GM12878 (cell line): ENCODE results near the gene LRRC2. TPM values are rescaled to one million over a fixed set of nuclear protein-coding genes. Genes with fewer than 3 reads are reported as not detected.

Experiments used
- ATAC-seq: fragments of 200-7000 bp; cut with Tn5 transposase; 3 replicates; pipeline ENCODE4 v1.9.1; 2020; ENCODE audit warnings: mild to moderate bottlenecking, moderate library complexity
- Bru-seq: library from RNA; stranded (reverse); fragments of 400-500 nt; gene quantifications from one replicate; lab custom pipeline; 2021; lab: Mats Ljungman, UMichigan
- BruChase-seq, 2 experiments: library from RNA; stranded (reverse); fragments of 400-500 nt; gene quantifications; one replicate each; lab custom pipeline; 2021; lab: Mats Ljungman, UMichigan
- BruUV-seq: library from RNA; stranded (reverse); fragments of 400-500 nt; replicated peaks from 2 replicates; lab custom pipeline; 2021; lab: Mats Ljungman, UMichigan
- CTCF ChIA-PET: fragments of 300-600 bp; sonication (Branson Sonifier 250); formaldehyde crosslinking; extraction: SDS; loops from one replicate; lab custom pipeline; 2021; ENCODE audit warnings: inconsistent platforms; lab: Yijun Ruan, JAX
- POLR2A ChIA-PET: fragments of 350-600 bp; formaldehyde crosslinking; extraction: SDS; loops from one replicate; lab custom pipeline; 2021; ENCODE audit warnings: inconsistent platforms; lab: Charles Lee
- RAD21 ChIA-PET: fragments of 300-600 bp; sonication (Branson Sonifier 250); formaldehyde crosslinking; loops from one replicate; lab custom pipeline; 2023; ENCODE audit warnings: antibody characterized with exemption; ENCODE audit not compliant: unreplicated experiment; lab: Charles Lee
- SMC1A ChIA-PET: fragments of 300-600 bp; sonication (Branson Sonifier 250); formaldehyde crosslinking; loops from one replicate; lab custom pipeline; 2023; ENCODE audit not compliant: unreplicated experiment, uncharacterized antibody; lab: Charles Lee
- DNase-seq: peaks from one replicate; pipeline ENCODE4 v3.0.0-alpha.2; 2011; ENCODE audit warnings: low read depth, low spot score
- FAIRE-seq: peaks from 3 replicates; lab custom pipeline; 2011; peaks lifted over from hg19 to GRCh38; lab: Jason Lieb, UNC
- H2AFZ ChIP-seq: 2 replicates; pipeline ENCODE4 v1.6.0; 2011; ENCODE audit warnings: low read depth, low read length, control low read depth; ENCODE audit not compliant: control insufficient read depth
- H3K27ac ChIP-seq: 2 replicates; pipeline ENCODE4 v1.5.1; 2011; ENCODE audit warnings: control low read depth; ENCODE audit not compliant: control insufficient read depth, insufficient read depth
- H3K27me3 ChIP-seq, 2 experiments: replicated peaks in 1 of 2; 2 replicates each; pipeline versions ENCODE4 v1.6.0 to v1.6.1; 2011; ENCODE audit warnings: low read length in 1 of 2; ENCODE audit not compliant: control insufficient read depth in 2 of 2, insufficient read depth in 2 of 2
- H3K36me3 ChIP-seq, 2 experiments: 2 replicates each; pipeline ENCODE4 v1.5.1; 2011; ENCODE audit warnings: low read length in 1 of 2; ENCODE audit not compliant: control insufficient read depth in 2 of 2, insufficient read depth in 2 of 2
- H3K4me1 ChIP-seq: 2 replicates; pipeline ENCODE4 v1.6.1; 2011; ENCODE audit warnings: mild to moderate bottlenecking, low read length, moderate library complexity, mixed read lengths; ENCODE audit not compliant: control insufficient read depth, insufficient read depth
- H3K4me2 ChIP-seq: 2 replicates; pipeline ENCODE4 v1.6.0; 2011; ENCODE audit warnings: control low read depth; ENCODE audit not compliant: control insufficient read depth, insufficient read depth
- H3K4me3 ChIP-seq: fragments of 200-600 bp; sonication (generic); 2 replicates; pipeline ENCODE4 v1.5.1; 2016
- H3K79me2 ChIP-seq: 2 replicates; pipeline ENCODE4 v1.6.0; 2011; ENCODE audit warnings: low read length; ENCODE audit not compliant: control insufficient read depth, insufficient read depth
- H3K9ac ChIP-seq: 2 replicates; pipeline ENCODE4 v1.8.0; 2011; ENCODE audit warnings: low read length, control low read depth, mixed read lengths; ENCODE audit not compliant: control insufficient read depth, insufficient read depth
- H3K9me3 ChIP-seq: replicated peaks from 3 replicates; pipeline ENCODE4 v1.5.1; 2011; ENCODE audit warnings: mild to moderate bottlenecking, low read length; ENCODE audit not compliant: control insufficient read depth, insufficient read depth
- H4K20me1 ChIP-seq: 2 replicates; pipeline ENCODE4 v1.6.0; 2011; ENCODE audit not compliant: control insufficient read depth, insufficient read depth
- ATF7 ChIP-seq: fragments of 450-650 bp; IDR thresholded peaks from 2 replicates; pipeline ENCODE4 v1.6.1; 2016; ENCODE audit warnings: low read depth, mild to moderate bottlenecking
- FOS ChIP-seq: IDR thresholded peaks from 3 replicates; pipeline ENCODE4 v1.6.1; 2011; ENCODE audit warnings: borderline replicate concordance; ENCODE audit not compliant: insufficient read length; ENCODE audit errors: extremely low read depth
- FOXK2 ChIP-seq: fragments of 450-650 bp; IDR thresholded peaks from 2 replicates; pipeline ENCODE4 v1.6.1; 2017; ENCODE audit warnings: mild to moderate bottlenecking, moderate library complexity
- IKZF1 ChIP-seq: fragments of 450-650 bp; conservative IDR thresholded peaks from 2 replicates; pipeline ENCODE4 v1.6.1; 2017; ENCODE audit warnings: antibody characterized with exemption, mild to moderate bottlenecking
- IRF4 ChIP-seq: IDR thresholded peaks from 2 replicates; pipeline ENCODE4 v1.6.1; 2011; ENCODE audit warnings: low read depth, low read length
- NFYB ChIP-seq: IDR thresholded peaks from 2 replicates; pipeline ENCODE4 v1.6.1; 2011; ENCODE audit warnings: low read depth, mild to moderate bottlenecking, low read length, improper control_type of control experiment, moderate library complexity; ENCODE audit not compliant: insufficient read depth
- POLR2AphosphoS5 ChIP-seq: IDR thresholded peaks from 2 replicates; pipeline ENCODE4 v1.6.1; 2011; ENCODE audit warnings: mild to moderate bottlenecking, low read length, inconsistent platforms
- POU2F2 ChIP-seq: IDR thresholded peaks from 3 replicates; pipeline ENCODE4 v1.6.1; 2011; ENCODE audit warnings: low read depth, mild to moderate bottlenecking, low read length, borderline replicate concordance
- SUPT20H ChIP-seq: IDR thresholded peaks from 2 replicates; pipeline ENCODE4 v1.6.1; 2011; ENCODE audit warnings: low read depth, mild to moderate bottlenecking, low read length, moderate library complexity, borderline replicate concordance; ENCODE audit not compliant: control insufficient read depth
- TAF1 ChIP-seq: IDR thresholded peaks from 2 replicates; pipeline ENCODE4 v1.6.1; 2011; ENCODE audit warnings: mild to moderate bottlenecking, low read depth, low read length, borderline replicate concordance
- TCF3 ChIP-seq: IDR thresholded peaks from 2 replicates; pipeline ENCODE4 v1.6.1; 2012; ENCODE audit warnings: low read depth, mild to moderate bottlenecking, low read length, borderline replicate concordance; ENCODE audit not compliant: insufficient read depth
- WGBS: methylation state at CpG from one replicate; pipeline ENCODE4 v1.1.6; 2016; ENCODE audit warnings: low lambda C conversion rate; ENCODE audit not compliant: insufficient replicate concordance, insufficient coverage; ENCODE audit errors: missing lambda C conversion rate; 5-methylcytosine and 5-hydroxymethylcytosine counted together
- in situ Hi-C: fragments of 300-500 bp; cut with MboI; formaldehyde crosslinking; loops from 9 replicates; pipeline ENCODE4 v1.14.3; 2018; ENCODE audit warnings: mixed read lengths
- intact Hi-C: fragments of 100-400 bp; cut with micrococcal nuclease; formaldehyde crosslinking; loops from one replicate; pipeline ENCODE4 v1.14.2; 2022; ENCODE audit not compliant: unreplicated experiment
- long read RNA-seq, 2 experiments: library from polyadenylated mRNA; unstranded; transcript quantifications; one replicate each; pipeline ENCODE4 v2.0.0, GENCODE V29; 2019 to 2020
- polyA minus RNA-seq, 3 experiments: library from RNA; depleted of rRNA, polyadenylated mRNA; stranded (reverse); fragments of >200 nt; gene quantifications; 2 replicates each; pipeline ENCODE4 v1.2.3, GENCODE V29; 2011
- polyA plus RNA-seq, 11 experiments: library from polyadenylated mRNA; depleted of rRNA in 4 of 11; unstranded in 6 of 11; stranded (reverse) in 5 of 11; fragments of >200 nt; fragmentation: Nextera tagmentation in 4 of 11; fragmentation: Illumina TruSeq in 1 of 11; extraction: Ambion mirVana in 4 of 11; extraction: Trizol in 1 of 11; gene quantifications; 1 replicate in 1 of 11; 2 replicates in 10 of 11; pipeline versions ENCODE4 v1.2.1 to v1.2.3, GENCODE V29; 2011 to 2016; ENCODE audit warnings: inconsistent platforms in 2 of 11, missing spikeins in 2 of 11, low read depth in 1 of 11
- total RNA-seq, 4 experiments: library from RNA; depleted of rRNA in 3 of 4; stranded (reverse); fragments of >200 nt in 3 of 4; fragmentation: Illumina TruSeq in 1 of 4; extraction: Trizol in 1 of 4; gene quantifications; 2 replicates each; pipeline versions ENCODE4 v1.2.1 to v1.2.3, GENCODE V29; 2013 to 2021
- TF ChIP-seq, protein P1 (sequence below): fragments of 450-650 bp; IDR thresholded peaks from 2 replicates; pipeline ENCODE4 v1.6.1; 2017; ENCODE audit warnings: mild to moderate bottlenecking, moderate library complexity
- TF ChIP-seq, protein P2 (sequence below): fragments of 450-650 bp; IDR thresholded peaks from 2 replicates; pipeline ENCODE4 v1.6.1; 2016; ENCODE audit warnings: mild to moderate bottlenecking

The LRRC2 gene, protein sequence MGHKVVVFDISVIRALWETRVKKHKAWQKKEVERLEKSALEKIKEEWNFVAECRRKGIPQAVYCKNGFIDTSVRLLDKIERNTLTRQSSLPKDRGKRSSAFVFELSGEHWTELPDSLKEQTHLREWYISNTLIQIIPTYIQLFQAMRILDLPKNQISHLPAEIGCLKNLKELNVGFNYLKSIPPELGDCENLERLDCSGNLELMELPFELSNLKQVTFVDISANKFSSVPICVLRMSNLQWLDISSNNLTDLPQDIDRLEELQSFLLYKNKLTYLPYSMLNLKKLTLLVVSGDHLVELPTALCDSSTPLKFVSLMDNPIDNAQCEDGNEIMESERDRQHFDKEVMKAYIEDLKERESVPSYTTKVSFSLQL
- not detected in 2 replicates for total RNA-seq (2013; cell fraction: nucleolus; rRNA removed)
- not detected in 2 replicates for total RNA-seq (2014; rRNA removed)
- total RNA-seq (2014; rRNA removed; fragmentation: Illumina TruSeq; extraction: Trizol): not detected in 2 replicates
- not detected in 2 replicates for total RNA-seq (2021)
- polyA plus RNA-seq (2011; ENCODE audit: low read depth): not detected
- not detected in 2 replicates for polyA plus RNA-seq (2011; rRNA removed)
- polyA plus RNA-seq (2011; cell fraction: cytosol; rRNA removed): not detected in 2 replicates
- not detected in 2 replicates for polyA plus RNA-seq (2011; cell fraction: nucleus; rRNA removed)
- not detected in 2 replicates for polyA plus RNA-seq (2012)
- polyA plus RNA-seq (2014; fragmentation: Illumina TruSeq; extraction: Trizol): not detected in 2 replicates
- polyA plus RNA-seq (2014; fragmentation: Nextera tagmentation; extraction: Ambion mirVana): not detected
- not detected in 2 replicates for polyA plus RNA-seq (2014; rRNA removed)
- polyA plus RNA-seq (2016; fragmentation: Nextera tagmentation; extraction: Ambion mirVana): not detected
- polyA minus RNA-seq (2011; rRNA and poly(A)+ RNA removed): not detected in 2 replicates
- polyA minus RNA-seq (2011; cell fraction: cytosol; rRNA and poly(A)+ RNA removed): not detected in 2 replicates
- polyA minus RNA-seq (2011; cell fraction: nucleus; rRNA and poly(A)+ RNA removed): not detected in 2 replicates
- Bru-seq, nascent RNA: percentile 12 among the genes with signal in this experiment
- BruChase-seq, experiment 1, labeled RNA remaining after a 6-hour chase: percentile 6 among the genes with signal in this experiment
- percentile 5 among the genes with signal in this experiment for BruChase-seq, experiment 2, labeled RNA remaining after a 2-hour chase
- long read RNA-seq, experiment 1: 0 reads
- long read RNA-seq, experiment 2: 0 reads

DNA sequence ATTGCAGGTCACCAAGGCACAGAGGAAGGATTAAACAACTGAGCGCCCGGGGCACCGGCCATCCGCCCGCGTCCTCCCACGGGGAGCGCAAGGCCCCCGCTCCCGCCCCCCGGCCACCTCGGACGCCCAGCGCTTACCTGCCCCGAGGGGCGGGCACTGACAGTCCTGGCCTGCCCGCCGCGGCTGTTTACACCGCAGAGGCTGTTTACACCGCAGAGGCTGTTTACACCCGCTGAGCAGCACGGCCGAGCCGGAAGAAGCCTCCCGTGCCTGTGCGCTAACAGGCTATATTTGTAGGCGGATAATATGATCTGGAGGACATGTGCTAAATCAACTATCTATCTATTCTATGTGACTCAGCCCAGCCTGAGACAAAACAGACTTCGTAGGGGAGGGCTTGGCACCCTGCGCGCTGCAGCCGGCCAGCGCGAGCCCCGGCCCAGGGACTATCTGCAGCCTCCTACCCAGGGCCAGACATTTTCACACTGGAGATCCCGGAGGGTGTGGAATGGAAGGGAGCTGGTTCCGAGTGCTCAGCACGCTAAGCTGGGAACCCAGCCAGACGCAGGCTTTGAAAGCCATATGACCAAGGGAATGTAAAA lies at the start of gene LRRC2:
TSS of gene LRRC2 (minus strand) at position 263 of the 602 bp plus-strand sequence. CDS start 14,711 bp downstream, outside the sequence.
- in situ Hi-C loops (no loop called here), intact Hi-C loops (no loop called here)
- FAIRE-seq: no peak
- Histone ChIP-seq H3K4me1 (no peaks in the 10 kb centered on the region), H3K4me3 (no peak within 1 kb of the TSS), H4K20me1 (no peaks in the 10 kb centered on the region), H3K9me3 (no peaks in the 10 kb centered on the region; the same call in 2 of the 3 replicates), H3K79me2 (no peaks in the 10 kb centered on the region), H3K4me2 (no peak within 1 kb of the TSS), H3K27me3 (peaks cover 2 to 6% of the 10 kb centered on the region in 2 experiments), H3K36me3 (no peaks in the 10 kb centered on the region), H3K27ac (no peak within 1 kb of the TSS), H3K9ac (no peak within 1 kb of the TSS), H2AFZ (no peak within 1 kb of the TSS)
- ChIA-PET SMC1A (no interaction called here), CTCF (interaction anchor here (1.7 kb wide), 1 partner anchor 77 kb away, joined by 11 read pairs; no protein-coding TSS in a partner anchor), POLR2A (no interaction called here), RAD21 (no interaction called here)
- TF ChIP-seq FOS: no peak
- TF ChIP-seq ATF7: no peak
- no peak for TF ChIP-seq IRF4
- no peak for TF ChIP-seq TAF1
- no peak for TF ChIP-seq SUPT20H
- no peak for TF ChIP-seq FOXK2
- TF ChIP-seq TCF3: no peak
- no peak for TF ChIP-seq NFYB
- no peak for TF ChIP-seq POLR2AphosphoS5
- TF ChIP-seq IKZF1: no peak
- TF ChIP-seq, protein P1, sequence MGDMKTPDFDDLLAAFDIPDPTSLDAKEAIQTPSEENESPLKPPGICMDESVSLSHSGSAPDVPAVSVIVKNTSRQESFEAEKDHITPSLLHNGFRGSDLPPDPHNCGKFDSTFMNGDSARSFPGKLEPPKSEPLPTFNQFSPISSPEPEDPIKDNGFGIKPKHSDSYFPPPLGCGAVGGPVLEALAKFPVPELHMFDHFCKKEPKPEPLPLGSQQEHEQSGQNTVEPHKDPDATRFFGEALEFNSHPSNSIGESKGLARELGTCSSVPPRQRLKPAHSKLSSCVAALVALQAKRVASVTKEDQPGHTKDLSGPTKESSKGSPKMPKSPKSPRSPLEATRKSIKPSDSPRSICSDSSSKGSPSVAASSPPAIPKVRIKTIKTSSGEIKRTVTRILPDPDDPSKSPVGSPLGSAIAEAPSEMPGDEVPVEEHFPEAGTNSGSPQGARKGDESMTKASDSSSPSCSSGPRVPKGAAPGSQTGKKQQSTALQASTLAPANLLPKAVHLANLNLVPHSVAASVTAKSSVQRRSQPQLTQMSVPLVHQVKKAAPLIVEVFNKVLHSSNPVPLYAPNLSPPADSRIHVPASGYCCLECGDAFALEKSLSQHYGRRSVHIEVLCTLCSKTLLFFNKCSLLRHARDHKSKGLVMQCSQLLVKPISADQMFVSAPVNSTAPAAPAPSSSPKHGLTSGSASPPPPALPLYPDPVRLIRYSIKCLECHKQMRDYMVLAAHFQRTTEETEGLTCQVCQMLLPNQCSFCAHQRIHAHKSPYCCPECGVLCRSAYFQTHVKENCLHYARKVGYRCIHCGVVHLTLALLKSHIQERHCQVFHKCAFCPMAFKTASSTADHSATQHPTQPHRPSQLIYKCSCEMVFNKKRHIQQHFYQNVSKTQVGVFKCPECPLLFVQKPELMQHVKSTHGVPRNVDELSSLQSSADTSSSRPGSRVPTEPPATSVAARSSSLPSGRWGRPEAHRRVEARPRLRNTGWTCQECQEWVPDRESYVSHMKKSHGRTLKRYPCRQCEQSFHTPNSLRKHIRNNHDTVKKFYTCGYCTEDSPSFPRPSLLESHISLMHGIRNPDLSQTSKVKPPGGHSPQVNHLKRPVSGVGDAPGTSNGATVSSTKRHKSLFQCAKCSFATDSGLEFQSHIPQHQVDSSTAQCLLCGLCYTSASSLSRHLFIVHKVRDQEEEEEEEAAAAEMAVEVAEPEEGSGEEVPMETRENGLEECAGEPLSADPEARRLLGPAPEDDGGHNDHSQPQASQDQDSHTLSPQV: no peak
- TF ChIP-seq, protein P2, sequence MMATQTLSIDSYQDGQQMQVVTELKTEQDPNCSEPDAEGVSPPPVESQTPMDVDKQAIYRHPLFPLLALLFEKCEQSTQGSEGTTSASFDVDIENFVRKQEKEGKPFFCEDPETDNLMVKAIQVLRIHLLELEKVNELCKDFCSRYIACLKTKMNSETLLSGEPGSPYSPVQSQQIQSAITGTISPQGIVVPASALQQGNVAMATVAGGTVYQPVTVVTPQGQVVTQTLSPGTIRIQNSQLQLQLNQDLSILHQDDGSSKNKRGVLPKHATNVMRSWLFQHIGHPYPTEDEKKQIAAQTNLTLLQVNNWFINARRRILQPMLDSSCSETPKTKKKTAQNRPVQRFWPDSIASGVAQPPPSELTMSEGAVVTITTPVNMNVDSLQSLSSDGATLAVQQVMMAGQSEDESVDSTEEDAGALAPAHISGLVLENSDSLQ: no peak
- no peak for TF ChIP-seq POU2F2
- WGBS: 22% methylated on average over 39 of the region's 39 CpGs
- DNase-seq: no peak
- no peak for ATAC-seq
- no TSS peak for BruUV-seq
